Measurements from ENCODE around the gene LMOD3.

Gene LMOD3

GRCh38 chr3:69143612-69144011 lies 21.2 kb upstream of the LMOD3 start:
- no peak overlapping the region for H4K8ac ChIP-seq (ENCODE audit: low read depth, low read length)
- no peak overlapping the region for H3K14ac ChIP-seq (ENCODE audit: low read length)
- H2BK120ac ChIP-seq (ENCODE audit: low read depth, low read length) = no peak overlapping the region
- H3K4me2 ChIP-seq (ENCODE audit: insufficient read depth, low read length, poor library complexity, severe bottlenecking) = no peak overlapping the region
- no peak overlapping the region for H2AFZ ChIP-seq (ENCODE audit: low read length)
- no peak overlapping the region for H3K23ac ChIP-seq (ENCODE audit: low read depth, low read length, poor library complexity)
- H2BK15ac ChIP-seq (ENCODE audit: low read length) = no peak overlapping the region
- no peaks in the 10 kb centered on the region for H3K27me3 ChIP-seq (ENCODE audit: control insufficient read depth in 3 of 3, insufficient read depth in 3 of 3, low read depth in 1 of 3, low read length in 3 of 3)
- no CpG with 5 or more reads among the region's 3 CpGs for WGBS, 2 donors (ENCODE audit: extremely low coverage in 2 of 2, insufficient read length in 2 of 2, insufficient replicate concordance in 1 of 2)
- no peak overlapping the region for H3K18ac ChIP-seq (ENCODE audit: low read length)
- no peak overlapping the region for H2BK5ac ChIP-seq (ENCODE audit: low read length)
- no peaks in the 10 kb centered on the region for H3K79me1 ChIP-seq (ENCODE audit: low read depth, low read length)
- peaks cover 7 to 9% of the 10 kb centered on the region in 2 donors for H3K4me1 ChIP-seq (ENCODE audit: control insufficient read depth in 2 of 2, insufficient read depth in 1 of 2, low read depth in 1 of 2, low read length in 2 of 2)
- no peak overlapping the region for H2BK12ac ChIP-seq (ENCODE audit: low read length)
- H3K9ac ChIP-seq (ENCODE audit: low read depth, low read length, poor library complexity) = no peak overlapping the region
- no peak overlapping the region for H4K91ac ChIP-seq (ENCODE audit: low read depth, low read length, poor library complexity)
- no peak for DNase-seq (ENCODE audit: low spot score)
- no peak overlapping the region for H2AK5ac ChIP-seq (ENCODE audit: low read depth, low read length)
- H3K4ac ChIP-seq (ENCODE audit: low read length) = no peak overlapping the region
- no peaks in the 10 kb centered on the region for H3K36me3 ChIP-seq (replicated peaks in 1 of 2; ENCODE audit: control insufficient read depth in 2 of 2, insufficient read depth in 2 of 2, low read length in 2 of 2)
- no peak overlapping the region for H3K4me3 ChIP-seq (ENCODE audit: low read length in 2 of 2)
- H3K9me3 ChIP-seq (replicated peaks in 1 of 2; ENCODE audit: control insufficient read depth in 2 of 2, insufficient read depth in 1 of 2, low read depth in 1 of 2, low read length in 2 of 2) = no peaks in the 10 kb centered on the region
- no peak overlapping the region for H3K27ac ChIP-seq (replicated peaks; ENCODE audit: low read length)

GRCh38 chr3:69142797-69143454 lies 20.5 kb upstream of the LMOD3 start:
- Histone ChIP-seq H2AFZ (ENCODE audit: low read length) (no peak overlapping the region), H3K14ac (ENCODE audit: low read length) (no peak overlapping the region), H2AK5ac (ENCODE audit: low read depth, low read length) (no peak overlapping the region), H3K4me3 (ENCODE audit: low read length in 2 of 2) (no peak overlapping the region), H3K23ac (ENCODE audit: low read depth, low read length, poor library complexity) (no peak overlapping the region), H3K4me1 (ENCODE audit: control insufficient read depth in 2 of 2, insufficient read depth in 1 of 2, low read depth in 1 of 2, low read length in 2 of 2) (peaks cover 7 to 9% of the 10 kb centered on the region in 2 donors), H3K79me1 (ENCODE audit: low read depth, low read length) (no peaks in the 10 kb centered on the region), H2BK15ac (ENCODE audit: low read length) (no peak overlapping the region), H3K27ac (replicated peaks; ENCODE audit: low read length) (no peak overlapping the region), H3K9me3 (replicated peaks in 1 of 2; ENCODE audit: control insufficient read depth in 2 of 2, insufficient read depth in 1 of 2, low read depth in 1 of 2, low read length in 2 of 2) (no peaks in the 10 kb centered on the region), H3K27me3 (ENCODE audit: control insufficient read depth in 3 of 3, insufficient read depth in 3 of 3, low read depth in 1 of 3, low read length in 3 of 3) (no peaks in the 10 kb centered on the region), H3K18ac (ENCODE audit: low read length) (no peak overlapping the region), H3K36me3 (replicated peaks in 1 of 2; ENCODE audit: control insufficient read depth in 2 of 2, insufficient read depth in 2 of 2, low read length in 2 of 2) (no peaks in the 10 kb centered on the region), H4K8ac (ENCODE audit: low read depth, low read length) (no peak overlapping the region), H2BK12ac (ENCODE audit: low read length) (no peak overlapping the region), H3K4me2 (ENCODE audit: insufficient read depth, low read length, poor library complexity, severe bottlenecking) (no peak overlapping the region), H3K9ac (ENCODE audit: low read depth, low read length, poor library complexity) (no peak overlapping the region), H4K91ac (ENCODE audit: low read depth, low read length, poor library complexity) (no peak overlapping the region), H2BK120ac (ENCODE audit: low read depth, low read length) (no peak overlapping the region), H3K4ac (ENCODE audit: low read length) (no peak overlapping the region), H2BK5ac (ENCODE audit: low read length) (no peak overlapping the region)
- no peak for DNase-seq (ENCODE audit: low spot score)
- WGBS, 2 donors (ENCODE audit: extremely low coverage in 2 of 2, insufficient read length in 2 of 2, insufficient replicate concordance in 1 of 2) = no CpG with 5 or more reads among the region's 4 CpGs

GRCh38 chr3:69142090-69142489 lies 19.7 kb upstream of the LMOD3 start:
- Histone ChIP-seq H2AFZ (ENCODE audit: low read length) (no peak overlapping the region), H3K4me3 (ENCODE audit: low read length in 2 of 2) (no peak overlapping the region), H3K23ac (ENCODE audit: low read depth, low read length, poor library complexity) (no peak overlapping the region), H2BK120ac (ENCODE audit: low read depth, low read length) (no peak overlapping the region), H4K8ac (ENCODE audit: low read depth, low read length) (no peak overlapping the region), H3K4ac (ENCODE audit: low read length) (no peak overlapping the region), H2BK12ac (ENCODE audit: low read length) (no peak overlapping the region), H3K9ac (ENCODE audit: low read depth, low read length, poor library complexity) (no peak overlapping the region), H3K18ac (ENCODE audit: low read length) (no peak overlapping the region), H2AK5ac (ENCODE audit: low read depth, low read length) (no peak overlapping the region), H2BK5ac (ENCODE audit: low read length) (no peak overlapping the region), H3K4me2 (ENCODE audit: insufficient read depth, low read length, poor library complexity, severe bottlenecking) (no peak overlapping the region), H3K36me3 (replicated peaks in 1 of 2; ENCODE audit: control insufficient read depth in 2 of 2, insufficient read depth in 2 of 2, low read length in 2 of 2) (no peaks in the 10 kb centered on the region), H4K91ac (ENCODE audit: low read depth, low read length, poor library complexity) (no peak overlapping the region), H2BK15ac (ENCODE audit: low read length) (no peak overlapping the region), H3K27me3 (ENCODE audit: control insufficient read depth in 3 of 3, insufficient read depth in 3 of 3, low read depth in 1 of 3, low read length in 3 of 3) (no peaks in the 10 kb centered on the region), H3K27ac (replicated peaks; ENCODE audit: low read length) (no peak overlapping the region), H3K9me3 (replicated peaks in 1 of 2; ENCODE audit: control insufficient read depth in 2 of 2, insufficient read depth in 1 of 2, low read depth in 1 of 2, low read length in 2 of 2) (no peaks in the 10 kb centered on the region), H3K14ac (ENCODE audit: low read length) (no peak overlapping the region), H3K79me1 (ENCODE audit: low read depth, low read length) (no peaks in the 10 kb centered on the region), H3K4me1 (ENCODE audit: control insufficient read depth in 2 of 2, insufficient read depth in 1 of 2, low read depth in 1 of 2, low read length in 2 of 2) (peaks cover 7 to 9% of the 10 kb centered on the region in 2 donors)
- DNase-seq (ENCODE audit: low spot score) = no peak
- no CpG with 5 or more reads among the region's 3 CpGs for WGBS, 2 donors (ENCODE audit: extremely low coverage in 2 of 2, insufficient read length in 2 of 2, insufficient replicate concordance in 1 of 2)

- Histone ChIP-seq H3K9ac (ENCODE audit: low read depth, low read length, poor library complexity) (no peak overlapping the region), H2AFZ (ENCODE audit: low read length) (no peak overlapping the region), H3K36me3 (replicated peaks in 1 of 2; ENCODE audit: control insufficient read depth in 2 of 2, insufficient read depth in 2 of 2, low read length in 2 of 2) (no peaks in the 10 kb centered on the region), H3K4me2 (ENCODE audit: insufficient read depth, low read length, poor library complexity, severe bottlenecking) (no peak overlapping the region), H4K8ac (ENCODE audit: low read depth, low read length) (no peak overlapping the region), H3K79me1 (ENCODE audit: low read depth, low read length) (no peaks in the 10 kb centered on the region), H3K18ac (ENCODE audit: low read length) (no peak overlapping the region), H3K23ac (ENCODE audit: low read depth, low read length, poor library complexity) (no peak overlapping the region), H4K91ac (ENCODE audit: low read depth, low read length, poor library complexity) (no peak overlapping the region), H2BK5ac (ENCODE audit: low read length) (no peak overlapping the region), H2BK15ac (ENCODE audit: low read length) (no peak overlapping the region), H3K27me3 (ENCODE audit: control insufficient read depth in 3 of 3, insufficient read depth in 3 of 3, low read depth in 1 of 3, low read length in 3 of 3) (no peaks in the 10 kb centered on the region), H3K9me3 (replicated peaks in 1 of 2; ENCODE audit: control insufficient read depth in 2 of 2, insufficient read depth in 1 of 2, low read depth in 1 of 2, low read length in 2 of 2) (no peaks in the 10 kb centered on the region), H2BK12ac (ENCODE audit: low read length) (no peak overlapping the region), H3K4me3 (ENCODE audit: low read length in 2 of 2) (no peak overlapping the region), H2BK120ac (ENCODE audit: low read depth, low read length) (no peak overlapping the region), H3K4me1 (ENCODE audit: control insufficient read depth in 2 of 2, insufficient read depth in 1 of 2, low read depth in 1 of 2, low read length in 2 of 2) (peaks cover 7 to 9% of the 10 kb centered on the region in 2 donors), H2AK5ac (ENCODE audit: low read depth, low read length) (no peak overlapping the region), H3K4ac (ENCODE audit: low read length) (no peak overlapping the region), H3K14ac (ENCODE audit: low read length) (no peak overlapping the region), H3K27ac (replicated peaks; ENCODE audit: low read length) (no peak overlapping the region)
- no peak for DNase-seq (ENCODE audit: low spot score)
These were observed 18.9 kb upstream of the LMOD3 start for GRCh38 chr3:69141313-69141712.
